Tibial nerve (tissue), 4 donors: ENCODE results near the gene HNRNPH3. TPM values are rescaled to one million over a fixed set of nuclear protein-coding genes. Genes with fewer than 3 reads are reported as not detected.

Experiments used
- DNase-seq, 2 donors: peaks; one replicate each; pipeline ENCODE4 v3.0.0-alpha.2; 2019; ENCODE audit warnings: low spot score in 2 of 2
- H3K27ac ChIP-seq, 4 donors: fragments of 200-600 bp; sonication (generic) in 3 of 4; one replicate each; pipeline ENCODE4 v1.5.1; 2017 to 2019; ENCODE audit warnings: mild to moderate bottlenecking in 1 of 4
- H3K27me3 ChIP-seq, 2 donors: fragments of 200-600 bp; sonication (generic) in 1 of 2; one replicate each; pipeline versions ENCODE4 v1.5.1 to v1.6.0; 2017 to 2019
- H3K36me3 ChIP-seq, 3 donors: fragments of 200-600 bp; sonication (generic); one replicate each; pipeline ENCODE4 v1.5.1; 2018 to 2019
- H3K4me1 ChIP-seq, 4 donors: fragments of 200-600 bp; sonication (generic) in 3 of 4; one replicate each; pipeline ENCODE4 v1.5.1; 2017 to 2019
- H3K4me3 ChIP-seq, 4 donors: fragments of 200-600 bp; sonication (generic) in 3 of 4; one replicate each; pipeline ENCODE4 v1.5.1; 2017 to 2019; ENCODE audit warnings: mild to moderate bottlenecking in 1 of 4, moderate library complexity in 1 of 4
- H3K9me3 ChIP-seq, 4 donors: fragments of 200-600 bp; sonication (generic) in 3 of 4; one replicate each; pipeline ENCODE4 v1.5.1; 2017 to 2019
- EP300 ChIP-seq, 2 donors: sonication (generic); formaldehyde crosslinking; IDR thresholded peaks; one replicate each; pipeline ENCODE4 v1.6.1; 2017; ENCODE audit warnings: antibody characterized with exemption in 2 of 2, mild to moderate bottlenecking in 1 of 2
- POLR2A ChIP-seq, 2 donors: fragments of 450-650 bp; IDR thresholded peaks; one replicate each; pipeline ENCODE4 v1.6.1; 2017; ENCODE audit warnings: antibody characterized with exemption in 2 of 2, mild to moderate bottlenecking in 2 of 2, moderate library complexity in 2 of 2
- WGBS, 2 donors: methylation state at CpG; one replicate each; pipeline ENCODE4 v1.1.5; 2018; 5-methylcytosine and 5-hydroxymethylcytosine counted together
- total RNA-seq, 4 donors: library from RNA; depleted of rRNA; stranded (reverse); fragments of >200 nt; gene quantifications; one replicate each; pipeline ENCODE4 v1.1.0, GENCODE V29; 2016
- TF ChIP-seq, protein P1 (sequence below), 5 experiments: fragments of 200-600 bp in 3 of 5; fragments of 450-650 bp in 2 of 5; sonication (generic) in 3 of 5; IDR thresholded peaks; one replicate each; pipeline ENCODE4 v1.5.1; 2016 to 2019; ENCODE audit warnings: antibody characterized with exemption in 5 of 5, mild to moderate bottlenecking in 3 of 5, moderate library complexity in 2 of 5

HNRNPH3 gene
- total RNA-seq, 4 donors from 2014 or later = 31.8 to 66.4 (median 60.1) TPM

DNA sequence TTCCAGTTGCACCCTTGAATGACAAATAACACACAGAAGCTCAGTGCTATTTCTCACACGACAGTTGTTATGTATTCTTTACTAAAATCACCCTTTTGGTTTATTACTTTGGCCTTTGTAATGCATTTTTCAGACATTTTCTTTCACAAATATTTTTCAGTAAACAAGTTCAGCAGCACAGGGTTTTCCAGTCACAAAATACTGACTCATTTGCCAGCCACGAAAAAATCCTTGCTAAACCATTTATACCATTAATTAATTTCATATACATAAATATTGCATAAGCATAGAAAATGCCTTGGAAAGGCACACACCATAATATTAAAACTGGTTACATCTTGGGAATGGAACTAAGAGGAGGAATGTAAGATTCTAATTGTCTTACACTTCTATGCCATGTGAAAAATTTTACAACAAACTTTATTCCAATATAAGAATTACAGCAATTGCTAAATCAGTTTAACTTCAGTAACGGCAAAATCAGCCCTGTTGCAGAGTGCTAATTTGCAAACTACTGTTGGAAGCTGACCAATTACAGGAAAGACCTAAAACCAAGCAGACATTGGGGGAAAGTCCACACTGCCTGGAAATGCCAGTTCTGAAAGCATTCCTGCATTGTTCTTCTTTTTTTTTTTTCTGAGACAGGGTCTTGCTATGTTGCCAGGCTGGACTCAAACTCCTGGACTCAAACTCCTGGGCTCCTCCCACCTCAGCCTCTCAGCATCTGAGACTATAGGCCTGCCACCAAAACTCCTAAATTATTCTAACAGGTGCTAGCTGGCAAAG lies 32.4 kb downstream of the HNRNPH3 start:
- H3K4me1 ChIP-seq = no peaks in the 10 kb centered on the region
- peaks cover 0 to 65% (median 6%) of the 10 kb centered on the region in 3 donors for H3K36me3 ChIP-seq
- no peaks in the 10 kb centered on the region for H3K9me3 ChIP-seq
- WGBS, 2 donors = 82 to 87% methylated on average over 3 of the region's 3 CpGs
- no peak overlapping the region for H3K4me3 ChIP-seq
- DNase-seq = no peak
- TF ChIP-seq EP300 (IDR thresholded peaks at IDR 0.05) (no peak), POLR2A (IDR thresholded peaks at IDR 0.05) (no peak)
- TF ChIP-seq, protein P1, sequence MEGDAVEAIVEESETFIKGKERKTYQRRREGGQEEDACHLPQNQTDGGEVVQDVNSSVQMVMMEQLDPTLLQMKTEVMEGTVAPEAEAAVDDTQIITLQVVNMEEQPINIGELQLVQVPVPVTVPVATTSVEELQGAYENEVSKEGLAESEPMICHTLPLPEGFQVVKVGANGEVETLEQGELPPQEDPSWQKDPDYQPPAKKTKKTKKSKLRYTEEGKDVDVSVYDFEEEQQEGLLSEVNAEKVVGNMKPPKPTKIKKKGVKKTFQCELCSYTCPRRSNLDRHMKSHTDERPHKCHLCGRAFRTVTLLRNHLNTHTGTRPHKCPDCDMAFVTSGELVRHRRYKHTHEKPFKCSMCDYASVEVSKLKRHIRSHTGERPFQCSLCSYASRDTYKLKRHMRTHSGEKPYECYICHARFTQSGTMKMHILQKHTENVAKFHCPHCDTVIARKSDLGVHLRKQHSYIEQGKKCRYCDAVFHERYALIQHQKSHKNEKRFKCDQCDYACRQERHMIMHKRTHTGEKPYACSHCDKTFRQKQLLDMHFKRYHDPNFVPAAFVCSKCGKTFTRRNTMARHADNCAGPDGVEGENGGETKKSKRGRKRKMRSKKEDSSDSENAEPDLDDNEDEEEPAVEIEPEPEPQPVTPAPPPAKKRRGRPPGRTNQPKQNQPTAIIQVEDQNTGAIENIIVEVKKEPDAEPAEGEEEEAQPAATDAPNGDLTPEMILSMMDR (IDR thresholded peaks at IDR 0.05) = no peak
- H3K27me3 ChIP-seq = no peaks in the 10 kb centered on the region
- H3K27ac ChIP-seq = no peak overlapping the region

DNA sequence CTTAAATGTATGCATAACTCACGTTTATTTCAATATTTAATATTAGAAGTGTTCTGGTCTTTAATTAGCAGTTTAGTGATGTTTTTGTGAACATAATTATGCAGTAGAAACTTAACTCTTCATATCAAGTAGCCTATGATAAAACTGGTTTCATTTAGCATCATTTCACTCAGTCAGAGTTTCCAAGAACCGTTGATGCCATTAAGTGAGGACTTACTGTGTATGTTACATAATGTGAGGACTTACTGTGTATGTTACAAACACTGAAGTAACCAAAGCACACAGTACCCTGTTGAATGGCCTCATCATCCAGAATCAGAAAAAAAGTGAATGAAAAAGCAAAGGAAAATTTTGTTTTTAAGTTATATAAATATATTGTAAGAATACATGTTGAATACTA lies 33.7 kb downstream of the HNRNPH3 start:
- no peaks in the 10 kb centered on the region for H3K9me3 ChIP-seq
- H3K4me1 ChIP-seq = no peaks in the 10 kb centered on the region
- no peaks in the 10 kb centered on the region for H3K27me3 ChIP-seq
- peaks cover 0 to 68% (median 6%) of the 10 kb centered on the region in 3 donors for H3K36me3 ChIP-seq
- no peak for DNase-seq
- no peak for TF ChIP-seq EP300 (IDR thresholded peaks at IDR 0.05)
- no peak for TF ChIP-seq POLR2A (IDR thresholded peaks at IDR 0.05)
- TF ChIP-seq, protein P1 (IDR thresholded peaks at IDR 0.05) = no peak
- no peak overlapping the region for H3K27ac ChIP-seq
- 74 to 77% methylated on average over 2 of the region's 2 CpGs for WGBS, 2 donors
- no peak overlapping the region for H3K4me3 ChIP-seq

DNA sequence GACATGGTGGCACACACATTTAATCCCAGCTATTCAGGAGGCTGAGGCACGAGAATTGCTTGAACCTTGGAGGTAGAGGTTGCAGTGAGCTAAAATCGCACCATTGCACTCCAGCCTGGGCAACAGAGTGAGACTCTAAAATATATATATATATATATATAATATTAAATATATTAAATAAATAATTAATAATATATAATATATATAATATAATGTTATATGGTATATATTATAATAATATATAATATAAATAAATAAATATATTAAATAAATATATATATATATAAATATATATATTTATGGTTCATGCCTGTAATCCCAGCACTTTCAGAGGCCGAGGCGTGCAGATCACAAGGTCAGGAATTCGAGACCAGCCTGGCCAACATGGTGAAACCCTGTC lies 34.7 kb downstream of the HNRNPH3 start:
- no peak for TF ChIP-seq POLR2A (IDR thresholded peaks at IDR 0.05)
- no peak for TF ChIP-seq EP300 (IDR thresholded peaks at IDR 0.05)
- TF ChIP-seq, protein P1 (IDR thresholded peaks at IDR 0.05) = no peak
- Histone ChIP-seq H3K27me3 (no peaks in the 10 kb centered on the region), H3K36me3 (peaks cover 0 to 69% (median 8%) of the 10 kb centered on the region in 3 donors), H3K4me3 (no peak overlapping the region), H3K4me1 (no peaks in the 10 kb centered on the region), H3K27ac (no peak overlapping the region), H3K9me3 (peaks cover 0 to 5% (median 0%) of the 10 kb centered on the region in 4 donors)
- no peak for DNase-seq
- WGBS, 2 donors = 97 to 99% methylated on average over 5 of the region's 5 CpGs

DNA sequence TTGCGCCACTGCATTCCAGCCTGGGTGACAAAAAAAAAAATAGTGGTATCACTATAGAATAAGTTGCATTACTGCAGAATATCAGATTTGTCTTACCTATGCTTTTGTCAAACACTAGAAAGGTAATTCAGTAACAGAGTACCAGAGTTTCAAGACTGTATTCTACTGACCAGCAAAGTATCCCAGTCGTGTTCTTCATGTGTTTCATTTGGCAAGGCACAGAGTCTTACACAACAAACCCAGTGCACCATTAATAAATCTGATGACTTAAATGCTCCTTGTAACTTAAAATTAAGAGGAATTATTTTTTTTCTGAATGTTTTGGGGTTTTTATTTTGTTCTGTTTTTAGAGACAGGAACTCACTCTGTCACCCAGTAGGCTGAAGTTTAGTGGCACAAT lies 35.3 kb downstream of the HNRNPH3 start:
- H3K4me1 ChIP-seq = no peaks in the 10 kb centered on the region
- no peak overlapping the region for H3K27ac ChIP-seq
- no peaks in the 10 kb centered on the region for H3K27me3 ChIP-seq
- WGBS, 2 donors = 78 to 86% methylated on average over 2 of the region's 2 CpGs
- DNase-seq = no peak
- H3K9me3 ChIP-seq = peaks cover 0 to 10% (median 0%) of the 10 kb centered on the region in 4 donors
- H3K4me3 ChIP-seq = no peak overlapping the region
- peaks cover 0 to 69% (median 8%) of the 10 kb centered on the region in 3 donors for H3K36me3 ChIP-seq
- TF ChIP-seq EP300 (IDR thresholded peaks at IDR 0.05) (no peak), POLR2A (IDR thresholded peaks at IDR 0.05) (no peak)
- TF ChIP-seq, protein P1 (IDR thresholded peaks at IDR 0.05) = no peak

DNA sequence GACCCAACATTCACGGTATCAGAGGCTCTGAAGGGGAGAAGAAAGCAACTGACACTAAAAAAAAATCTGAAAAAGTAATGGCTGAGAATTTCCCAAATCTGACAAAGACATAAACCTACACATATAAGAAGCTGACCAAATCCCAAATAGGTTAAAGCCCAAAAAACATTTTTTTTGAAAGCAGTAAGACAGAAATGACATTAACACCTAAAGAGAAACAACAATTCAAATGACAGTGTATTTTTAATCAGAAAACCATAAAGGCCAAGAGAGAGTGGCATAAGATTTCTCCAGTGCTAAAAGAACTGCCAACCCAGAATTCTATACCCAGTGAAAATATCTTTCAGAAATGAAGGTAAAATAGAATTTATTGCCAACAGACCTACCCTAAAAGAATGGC lies 39.7 kb downstream of the HNRNPH3 start:
- WGBS, 2 donors = 97 to 100% methylated on average over 1 of the region's 1 CpG
- Histone ChIP-seq H3K36me3 (peaks cover 0 to 83% (median 3%) of the 10 kb centered on the region in 3 donors), H3K9me3 (peaks cover 0 to 21% (median 0%) of the 10 kb centered on the region in 4 donors)

More for the DNA sequence above, 39.7 kb downstream of the HNRNPH3 start:
- no peak for TF ChIP-seq POLR2A (IDR thresholded peaks at IDR 0.05)
- no peak for TF ChIP-seq EP300 (IDR thresholded peaks at IDR 0.05)
- TF ChIP-seq, protein P1 (IDR thresholded peaks at IDR 0.05) = no peak
- Histone ChIP-seq H3K4me3 (no peak overlapping the region), H3K4me1 (no peaks in the 10 kb centered on the region), H3K27me3 (no peaks in the 10 kb centered on the region), H3K27ac (no peak overlapping the region)
- DNase-seq = no peak
